HG03520 (cell line): ENCODE results near the gene SERPINA5.

Experiments
- ATAC-seq: cut with Tn5 transposase; IDR thresholded peaks from one replicate; pipeline ENCODE4 v1.9.1; 2021; ENCODE audit warnings: mild to moderate bottlenecking, moderate library complexity; ENCODE audit not compliant: unreplicated experiment

SERPINA5 gene

GRCh38 chr14:94641632-94641955, 60.4 kb downstream of the SERPINA5 start:
- ATAC-seq: no peak
